ENCODE results near the gene CLIP1. TPM values are rescaled to one million over a fixed set of nuclear protein-coding genes. Genes with fewer than 3 reads are reported as not detected.
"Not testable (repeated sequence)": the region's sequence is repeated elsewhere in the genome, so short reads cannot be mapped to it uniquely, and the experiment has no call there.

The CLIP1 gene
- total and polyA plus RNA-seq, 5 donors from 2014 or later: 17.1 to 99.8 (median 18.8) TPM

DNA sequence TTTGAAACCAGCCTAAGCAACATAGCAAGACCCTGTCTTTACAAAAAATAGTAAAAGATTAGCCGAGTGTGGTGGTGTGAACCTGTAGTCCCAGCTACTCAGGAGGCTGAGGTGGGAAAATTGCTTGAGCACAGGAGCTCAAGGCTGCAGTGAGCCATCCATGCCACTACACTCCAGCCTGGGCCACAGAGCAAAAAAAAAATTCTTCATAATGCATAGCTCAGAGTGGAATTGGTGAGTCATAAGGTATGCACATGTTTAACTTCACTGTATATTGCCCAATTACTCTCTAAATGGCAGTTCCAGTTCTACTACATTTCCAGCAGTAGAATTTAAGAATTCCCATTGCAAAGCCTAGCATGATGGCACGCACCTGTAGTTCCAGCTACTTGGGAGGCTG is 26.8 kb upstream of the CLIP1 start:
- H3K4me1 Mint-ChIP-seq: peaks cover 6 to 26% (median 20%) of the 10 kb centered on the region in 4 donors
- no peak overlapping the region for H3K27ac Mint-ChIP-seq
- Histone ChIP-seq H3K4me3 (ENCODE audit: low read depth, low read length) (no peak overlapping the region), H3K27me3 (ENCODE audit: control insufficient read depth, insufficient read depth, low read length) (no peaks in the 10 kb centered on the region), H3K9me3 (ENCODE audit: control insufficient read depth in 2 of 2, low read length in 2 of 2) (no peaks in the 10 kb centered on the region), H3K4me1 (ENCODE audit: control insufficient read depth, insufficient read depth, low read length, poor library complexity, severe bottlenecking) (peaks cover 26% of the 10 kb centered on the region), H3K36me3 (ENCODE audit: control insufficient read depth, insufficient read depth, low read length) (no peaks in the 10 kb centered on the region), H3K27ac (ENCODE audit: insufficient read depth, low read length, poor library complexity, severe bottlenecking) (no peak overlapping the region)
- H3K9me3 Mint-ChIP-seq: peaks cover 0 to 2% (median 0%) of the 10 kb centered on the region in 7 donors
- DNase-seq (no peak), ATAC-seq (ENCODE audit: low read depth in 2 of 2) (no peak)
- peaks cover 6% of the 10 kb centered on the region for H3K27me3 Mint-ChIP-seq
- H3K4me3 Mint-ChIP-seq: no peak overlapping the region
- no peaks in the 10 kb centered on the region for H3K36me3 Mint-ChIP-seq

GRCh38 chr12:122447825-122448224 is 25.4 kb upstream of the CLIP1 start:
- H3K27ac ChIP-seq (ENCODE audit: insufficient read depth, low read length, poor library complexity, severe bottlenecking); H3K4me3 Mint-ChIP-seq; H3K9me3 ChIP-seq (ENCODE audit: control insufficient read depth in 2 of 2, low read length in 2 of 2); DNase-seq; H3K36me3 Mint-ChIP-seq; H3K27me3 Mint-ChIP-seq; H3K9me3 Mint-ChIP-seq; H3K27me3 ChIP-seq (ENCODE audit: control insufficient read depth, insufficient read depth, low read length); H3K27ac Mint-ChIP-seq; H3K36me3 ChIP-seq (ENCODE audit: control insufficient read depth, insufficient read depth, low read length); H3K4me3 ChIP-seq (ENCODE audit: low read depth, low read length); ATAC-seq (ENCODE audit: low read depth in 2 of 2): not testable (repeated sequence)
- peaks cover 11% of the 10 kb centered on the region for H3K4me1 ChIP-seq (ENCODE audit: control insufficient read depth, insufficient read depth, low read length, poor library complexity, severe bottlenecking)
- H3K4me1 Mint-ChIP-seq: peaks cover 0 to 11% (median 7%) of the 10 kb centered on the region in 4 donors

- not testable (repeated sequence) for H3K36me3 Mint-ChIP-seq; H3K4me1 Mint-ChIP-seq; H3K27me3 Mint-ChIP-seq; H3K27me3 ChIP-seq (ENCODE audit: control insufficient read depth, insufficient read depth, low read length); H3K9me3 Mint-ChIP-seq; H3K4me3 ChIP-seq (ENCODE audit: low read depth, low read length); H3K36me3 ChIP-seq (ENCODE audit: control insufficient read depth, insufficient read depth, low read length); H3K4me3 Mint-ChIP-seq; H3K9me3 ChIP-seq (ENCODE audit: control insufficient read depth in 2 of 2, low read length in 2 of 2); H3K27ac ChIP-seq (ENCODE audit: insufficient read depth, low read length, poor library complexity, severe bottlenecking); ATAC-seq (ENCODE audit: low read depth in 2 of 2); H3K4me1 ChIP-seq (ENCODE audit: control insufficient read depth, insufficient read depth, low read length, poor library complexity, severe bottlenecking); DNase-seq
- H3K27ac Mint-ChIP-seq: peak overlapping the region in 1 of 3 donors; percentile 56
Measured at GRCh38 chr12:122446390-122446789, 23.9 kb upstream of the CLIP1 start.

- not testable (repeated sequence) for ATAC-seq (ENCODE audit: low read depth in 2 of 2); H3K4me3 ChIP-seq (ENCODE audit: low read depth, low read length); H3K9me3 ChIP-seq (ENCODE audit: control insufficient read depth in 2 of 2, low read length in 2 of 2); H3K27ac ChIP-seq (ENCODE audit: insufficient read depth, low read length, poor library complexity, severe bottlenecking); DNase-seq; H3K9me3 Mint-ChIP-seq; H3K4me1 ChIP-seq (ENCODE audit: control insufficient read depth, insufficient read depth, low read length, poor library complexity, severe bottlenecking); H3K27me3 ChIP-seq (ENCODE audit: control insufficient read depth, insufficient read depth, low read length); H3K27ac Mint-ChIP-seq; H3K4me3 Mint-ChIP-seq; H3K27me3 Mint-ChIP-seq; H3K4me1 Mint-ChIP-seq; H3K36me3 ChIP-seq (ENCODE audit: control insufficient read depth, insufficient read depth, low read length); H3K36me3 Mint-ChIP-seq
Measured at GRCh38 chr12:122444071-122444470, 21.6 kb upstream of the CLIP1 start.

DNA sequence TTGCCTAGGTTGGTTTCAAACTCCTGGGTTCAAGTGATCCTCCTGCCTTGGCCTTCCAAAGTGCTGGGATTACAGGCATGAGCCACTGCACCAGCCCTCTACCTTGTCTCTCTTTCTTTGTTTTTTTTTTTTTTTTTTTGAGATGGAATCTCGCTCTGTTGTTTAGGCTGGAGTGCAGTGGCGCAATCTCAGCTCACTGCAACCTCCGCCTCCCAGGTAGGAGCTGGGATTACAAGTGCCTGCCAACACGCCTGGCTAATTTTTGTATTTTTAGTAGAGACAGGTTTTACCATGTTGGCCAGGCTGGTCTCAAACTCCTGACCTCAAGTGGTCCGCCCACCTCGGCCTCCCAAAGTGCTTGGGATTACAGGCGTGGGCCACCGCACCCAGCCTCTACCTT is 16.4 kb upstream of the CLIP1 start:
- not testable (repeated sequence) for H3K27ac ChIP-seq (ENCODE audit: insufficient read depth, low read length, poor library complexity, severe bottlenecking); H3K9me3 Mint-ChIP-seq; H3K36me3 ChIP-seq (ENCODE audit: control insufficient read depth, insufficient read depth, low read length); H3K4me1 Mint-ChIP-seq; H3K9me3 ChIP-seq (ENCODE audit: control insufficient read depth in 2 of 2, low read length in 2 of 2); H3K4me3 ChIP-seq (ENCODE audit: low read depth, low read length); H3K4me3 Mint-ChIP-seq; H3K27me3 ChIP-seq (ENCODE audit: control insufficient read depth, insufficient read depth, low read length); H3K27ac Mint-ChIP-seq; DNase-seq; H3K4me1 ChIP-seq (ENCODE audit: control insufficient read depth, insufficient read depth, low read length, poor library complexity, severe bottlenecking); H3K36me3 Mint-ChIP-seq; ATAC-seq (ENCODE audit: low read depth in 2 of 2)
- peaks cover 11% of the 10 kb centered on the region for H3K27me3 Mint-ChIP-seq

GRCh38 chr12:122437656-122438121 is 15.2 kb upstream of the CLIP1 start:
- Histone ChIP-seq H3K36me3 (ENCODE audit: control insufficient read depth, insufficient read depth, low read length) (no peaks in the 10 kb centered on the region), H3K4me1 (ENCODE audit: control insufficient read depth, insufficient read depth, low read length, poor library complexity, severe bottlenecking) (no peaks in the 10 kb centered on the region), H3K27ac (ENCODE audit: insufficient read depth, low read length, poor library complexity, severe bottlenecking) (no peak overlapping the region), H3K9me3 (ENCODE audit: control insufficient read depth in 2 of 2, low read length in 2 of 2) (no peaks in the 10 kb centered on the region), H3K4me3 (ENCODE audit: low read depth, low read length) (no peak overlapping the region), H3K27me3 (ENCODE audit: control insufficient read depth, insufficient read depth, low read length) (no peaks in the 10 kb centered on the region)
- DNase-seq (no peak), ATAC-seq (ENCODE audit: low read depth in 2 of 2) (no peak)
- no peaks in the 10 kb centered on the region for H3K4me1 Mint-ChIP-seq
- no peaks in the 10 kb centered on the region for H3K9me3 Mint-ChIP-seq
- H3K27me3 Mint-ChIP-seq: peaks cover 11% of the 10 kb centered on the region
- H3K36me3 Mint-ChIP-seq: no peaks in the 10 kb centered on the region
- no peak overlapping the region for H3K4me3 Mint-ChIP-seq
- H3K27ac Mint-ChIP-seq: peak overlapping the region in 1 of 3 donors; percentile 28

- Mint-ChIP-seq H3K4me3 (no peak overlapping the region), H3K36me3 (no peaks in the 10 kb centered on the region), H3K4me1 (no peaks in the 10 kb centered on the region), H3K27ac (no peak overlapping the region), H3K27me3 (peaks cover 11% of the 10 kb centered on the region), H3K9me3 (no peaks in the 10 kb centered on the region)
- ATAC-seq (ENCODE audit: low read depth in 2 of 2) (no peak), DNase-seq (no peak)
- Histone ChIP-seq H3K4me1 (ENCODE audit: control insufficient read depth, insufficient read depth, low read length, poor library complexity, severe bottlenecking) (no peaks in the 10 kb centered on the region), H3K9me3 (ENCODE audit: control insufficient read depth in 2 of 2, low read length in 2 of 2) (no peaks in the 10 kb centered on the region), H3K36me3 (ENCODE audit: control insufficient read depth, insufficient read depth, low read length) (no peaks in the 10 kb centered on the region), H3K27me3 (ENCODE audit: control insufficient read depth, insufficient read depth, low read length) (no peaks in the 10 kb centered on the region), H3K4me3 (ENCODE audit: low read depth, low read length) (no peak overlapping the region), H3K27ac (ENCODE audit: insufficient read depth, low read length, poor library complexity, severe bottlenecking) (no peak overlapping the region)
Measured at GRCh38 chr12:122435186-122435585, 12.7 kb upstream of the CLIP1 start.

GRCh38 chr12:122429043-122429442 is 6.6 kb upstream of the CLIP1 start:
- not testable (repeated sequence) for H3K9me3 ChIP-seq (ENCODE audit: control insufficient read depth in 2 of 2, low read length in 2 of 2); H3K27ac Mint-ChIP-seq; H3K36me3 ChIP-seq (ENCODE audit: control insufficient read depth, insufficient read depth, low read length); H3K4me3 Mint-ChIP-seq; ATAC-seq (ENCODE audit: low read depth in 2 of 2); H3K4me1 Mint-ChIP-seq; H3K4me1 ChIP-seq (ENCODE audit: control insufficient read depth, insufficient read depth, low read length, poor library complexity, severe bottlenecking); H3K27ac ChIP-seq (ENCODE audit: insufficient read depth, low read length, poor library complexity, severe bottlenecking); H3K36me3 Mint-ChIP-seq; H3K27me3 ChIP-seq (ENCODE audit: control insufficient read depth, insufficient read depth, low read length); H3K4me3 ChIP-seq (ENCODE audit: low read depth, low read length); DNase-seq; H3K27me3 Mint-ChIP-seq; H3K9me3 Mint-ChIP-seq

All from CD4-positive, CD25-positive, alpha-beta regulatory T cell (primary cell).